ENCODE data around the gene BHLHE23.
"Not testable (repeated sequence)": the region's sequence is repeated elsewhere in the genome, so short reads cannot be mapped to it uniquely, and the experiment has no call there.

The BHLHE23 gene

GRCh38 chr20:63043348-63044203 lies 36.8 kb upstream of the BHLHE23 start:
- no peak for DNase-seq

- no peak for DNase-seq
Observed at GRCh38 chr20:63042448-63043071, 35.8 kb upstream of the BHLHE23 start.

GRCh38 chr20:63041776-63042175 lies 35.0 kb upstream of the BHLHE23 start:
- DNase-seq = no peak

GRCh38 chr20:63037669-63038268 lies 31.0 kb upstream of the BHLHE23 start:
- DNase-seq = no peak

- no peak for DNase-seq
Observed at GRCh38 chr20:63036291-63036690, 29.5 kb upstream of the BHLHE23 start.

GRCh38 chr20:63035603-63036185 lies 28.9 kb upstream of the BHLHE23 start:
- no peak for DNase-seq

- DNase-seq = not testable (repeated sequence)
Observed at GRCh38 chr20:63034710-63035602, 28.2 kb upstream of the BHLHE23 start.

GRCh38 chr20:63033794-63034709 lies 27.3 kb upstream of the BHLHE23 start:
- no peak for DNase-seq

- no peak for DNase-seq
Observed at GRCh38 chr20:63032861-63033793, 26.4 kb upstream of the BHLHE23 start.

GRCh38 chr20:63032026-63032800 lies 25.4 kb upstream of the BHLHE23 start:
- DNase-seq = no peak

GRCh38 chr20:63031251-63032014 lies 24.7 kb upstream of the BHLHE23 start:
- DNase-seq = no peak

GRCh38 chr20:63029358-63030121 lies 22.8 kb upstream of the BHLHE23 start:
- DNase-seq = no peak

GRCh38 chr20:63028461-63028921 lies 21.7 kb upstream of the BHLHE23 start:
- no peak for DNase-seq

GRCh38 chr20:63027922-63028389 lies 21.2 kb upstream of the BHLHE23 start:
- DNase-seq = no peak

- DNase-seq = no peak
Observed at GRCh38 chr20:63027221-63027921, 20.6 kb upstream of the BHLHE23 start.

- no peak for DNase-seq
Observed at GRCh38 chr20:63026582-63027165, 19.9 kb upstream of the BHLHE23 start.

Data from right kidney (tissue), 1 donor.